Thymus (tissue), 11 donors: ENCODE data around the gene AFF4. TPM values are rescaled to one million over a fixed set of nuclear protein-coding genes. Genes with fewer than 3 reads are reported as not detected.

Source experiments
- DNase-seq, 9 donors: peaks; one replicate each; pipeline ENCODE4 v3.0.0-alpha.2; 2013; ENCODE audit warnings: low spot score in 9 of 9, low read depth in 6 of 9, missing footprints in 1 of 9
- H3K27ac ChIP-seq, 2 donors: one replicate each; pipeline ENCODE4 v1.5.1; 2013; ENCODE audit warnings: control low read depth in 1 of 2, low read depth in 1 of 2, low read length in 1 of 2, mild to moderate bottlenecking in 1 of 2, moderate library complexity in 1 of 2
- H3K27me3 ChIP-seq, 2 donors: one replicate each; pipeline ENCODE4 v1.5.1; 2013; ENCODE audit warnings: low read length in 1 of 2; ENCODE audit not compliant: control insufficient read depth in 2 of 2, insufficient read depth in 1 of 2
- H3K36me3 ChIP-seq, 2 donors: one replicate each; pipeline ENCODE4 v1.5.1; 2013; ENCODE audit warnings: low read length in 1 of 2, mild to moderate bottlenecking in 1 of 2, moderate library complexity in 1 of 2; ENCODE audit not compliant: control insufficient read depth in 2 of 2, insufficient read depth in 2 of 2
- H3K4me1 ChIP-seq, 2 donors: one replicate each; pipeline ENCODE4 v1.5.1; 2013; ENCODE audit warnings: low read length in 2 of 2; ENCODE audit not compliant: control insufficient read depth in 2 of 2, insufficient read depth in 2 of 2
- H3K4me3 ChIP-seq, 2 donors: one replicate each; pipeline ENCODE4 v1.5.1; 2013; ENCODE audit warnings: low read length in 2 of 2, control low read depth in 1 of 2, mild to moderate bottlenecking in 1 of 2
- H3K9me3 ChIP-seq, 2 donors: one replicate each; pipeline ENCODE4 v1.5.1; 2013; ENCODE audit warnings: low read length in 1 of 2, mild to moderate bottlenecking in 1 of 2; ENCODE audit not compliant: control insufficient read depth in 2 of 2, insufficient read depth in 1 of 2
- WGBS: extraction: QIAGEN DNeasy Blood & Tissue Kit; methylation state at CpG from one replicate; pipeline ENCODE4 v1.1.7; 2013; 5-methylcytosine and 5-hydroxymethylcytosine counted together
- polyA plus RNA-seq: library from polyadenylated mRNA; stranded (reverse); fragments of 200-250 nt; gene quantifications from one replicate; pipeline ENCODE4 v1.2.3, GENCODE V29; 2013
- total RNA-seq: library from RNA; stranded (reverse); fragments of 120-200 nt; gene quantifications from one replicate; pipeline ENCODE4 v1.2.4, GENCODE V29; 2013
- donor health status: healthy.

The AFF4 gene
- total and polyA plus RNA-seq, 2 donors: 14.7 to 15.6 TPM

DNA sequence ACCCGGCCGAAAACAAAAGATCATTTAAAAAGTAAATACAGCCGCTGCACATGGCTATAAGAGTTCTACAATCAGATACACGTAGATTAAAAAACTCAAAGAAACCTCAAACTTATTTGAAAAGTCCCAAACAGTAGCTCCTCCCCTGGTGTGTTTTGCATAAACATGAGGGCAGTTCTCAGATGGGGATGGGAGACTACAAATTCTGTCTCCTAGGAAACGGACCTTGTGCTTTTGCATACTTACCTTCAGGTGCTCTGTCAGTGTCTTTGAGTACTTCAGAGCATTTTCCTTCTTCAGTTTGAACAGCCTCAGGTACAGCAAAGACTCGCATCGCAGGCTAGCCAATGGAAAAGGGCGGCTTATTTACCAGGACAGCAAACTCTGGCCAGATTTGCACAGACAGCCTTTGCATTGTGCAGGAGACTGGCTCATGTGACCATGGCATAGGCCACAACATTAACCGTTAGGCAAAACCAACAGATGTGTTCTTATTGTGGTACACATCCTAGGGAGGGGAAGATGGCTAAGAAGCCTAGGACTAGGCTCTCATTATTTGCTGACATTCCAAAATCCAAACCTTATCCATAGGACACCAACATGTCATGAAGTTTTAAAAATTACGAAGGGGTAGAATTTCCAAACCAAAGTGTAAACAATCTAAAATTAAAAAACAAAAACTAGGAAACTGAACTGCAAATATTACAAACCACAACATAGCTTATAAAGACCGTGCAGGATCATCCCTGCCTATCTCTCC lies 77.2 kb downstream of the AFF4 start:
- H3K36me3 ChIP-seq: peaks cover 31 to 59% of the 10 kb centered on the region in 2 donors
- H3K4me1 ChIP-seq: no peaks in the 10 kb centered on the region
- H3K27me3 ChIP-seq: no peaks in the 10 kb centered on the region
- H3K4me3 ChIP-seq: no peak overlapping the region
- 97% methylated on average over 11 of the region's 11 CpGs for WGBS
- DNase-seq: no peak
- H3K9me3 ChIP-seq: no peaks in the 10 kb centered on the region
- H3K27ac ChIP-seq: no peak overlapping the region

DNA sequence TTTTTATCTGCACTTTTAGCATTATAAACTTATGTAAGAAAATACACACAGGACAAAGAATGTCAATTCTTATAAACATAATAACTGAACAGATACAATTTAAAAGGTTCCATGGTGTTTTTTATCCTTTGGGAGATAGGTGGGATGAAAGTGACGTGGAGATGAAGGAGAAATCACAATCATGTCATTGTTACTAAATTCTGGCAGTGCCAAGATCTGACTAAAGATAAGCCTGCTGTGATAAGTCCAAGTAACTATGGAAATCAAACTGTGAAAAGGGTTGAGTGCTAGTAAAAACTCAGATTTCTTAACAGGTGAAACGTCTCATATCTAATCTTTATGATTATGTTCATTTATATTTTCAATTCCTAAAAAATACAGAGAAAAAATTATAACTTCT lies 78.9 kb downstream of the AFF4 start:
- Histone ChIP-seq H3K27me3 (no peaks in the 10 kb centered on the region), H3K36me3 (peaks cover 28 to 64% of the 10 kb centered on the region in 2 donors), H3K27ac (no peak overlapping the region), H3K4me1 (no peaks in the 10 kb centered on the region), H3K4me3 (no peak overlapping the region), H3K9me3 (no peaks in the 10 kb centered on the region)
- 97% methylated on average over 2 of the region's 2 CpGs for WGBS
- no peak for DNase-seq

DNA sequence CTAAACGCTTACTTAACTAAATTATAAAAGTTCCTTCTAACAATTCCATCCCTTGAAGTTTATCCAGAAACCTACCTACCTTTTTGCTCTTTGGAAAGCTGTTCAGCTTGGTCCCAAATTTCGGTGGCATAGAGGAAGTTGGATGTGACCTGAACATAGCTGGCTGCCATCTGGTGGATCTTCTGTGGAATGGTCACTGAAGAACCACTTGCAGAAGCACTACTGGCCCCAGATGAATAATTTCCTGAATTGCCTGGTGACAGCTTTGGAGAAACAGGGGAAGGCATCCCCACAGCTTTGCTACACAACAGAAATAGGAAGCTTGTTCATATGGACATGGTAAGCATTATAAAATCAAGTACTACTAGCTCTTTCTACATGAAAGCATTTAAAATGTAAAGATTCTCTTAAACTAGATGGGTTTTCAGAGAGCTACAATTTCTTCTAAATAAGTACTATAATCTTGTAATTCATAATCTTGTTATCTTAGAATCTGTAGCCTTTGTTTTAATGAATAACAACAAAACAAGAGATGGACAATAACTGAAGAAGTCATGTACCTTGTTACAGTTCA lies 80.1 kb downstream of the AFF4 start:
- no peaks in the 10 kb centered on the region for H3K4me1 ChIP-seq
- H3K4me3 ChIP-seq: no peak overlapping the region
- no peaks in the 10 kb centered on the region for H3K27me3 ChIP-seq
- DNase-seq: peak in 5 of 9 donors; percentile 12 to 46 (median 18)
- H3K9me3 ChIP-seq: no peaks in the 10 kb centered on the region
- 47% methylated on average over 2 of the region's 2 CpGs for WGBS
- H3K36me3 ChIP-seq: peaks cover 25 to 63% of the 10 kb centered on the region in 2 donors
- H3K27ac ChIP-seq: no peak overlapping the region

DNA sequence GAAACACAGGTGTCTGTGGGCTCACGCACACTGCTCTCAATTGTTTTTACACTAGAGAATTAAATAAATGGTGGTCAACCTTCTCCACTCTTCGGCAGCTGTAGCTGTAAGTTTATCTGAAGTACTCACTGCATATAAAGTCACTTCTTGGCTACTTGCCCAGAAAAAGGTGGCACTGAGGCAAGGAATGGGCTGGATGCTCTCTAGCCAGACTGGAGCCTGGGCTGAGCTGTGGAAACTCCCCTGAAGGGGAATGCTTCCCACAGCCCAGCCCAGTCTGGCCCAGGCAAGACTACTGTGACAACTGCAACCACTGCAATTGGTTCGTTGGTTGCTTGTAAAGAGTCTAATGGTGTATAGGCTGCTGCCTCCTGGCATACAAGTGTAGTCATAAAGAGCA lies 85.5 kb downstream of the AFF4 start:
- DNase-seq: peak in 1 of 9 donors; percentile 18
- no peaks in the 10 kb centered on the region for H3K27me3 ChIP-seq
- no peak overlapping the region for H3K27ac ChIP-seq
- peaks cover 22 to 54% of the 10 kb centered on the region in 2 donors for H3K36me3 ChIP-seq
- no peaks in the 10 kb centered on the region for H3K9me3 ChIP-seq
- no peaks in the 10 kb centered on the region for H3K4me1 ChIP-seq
- 92% methylated on average over 3 of the region's 3 CpGs for WGBS
- H3K4me3 ChIP-seq: no peak overlapping the region

DNA sequence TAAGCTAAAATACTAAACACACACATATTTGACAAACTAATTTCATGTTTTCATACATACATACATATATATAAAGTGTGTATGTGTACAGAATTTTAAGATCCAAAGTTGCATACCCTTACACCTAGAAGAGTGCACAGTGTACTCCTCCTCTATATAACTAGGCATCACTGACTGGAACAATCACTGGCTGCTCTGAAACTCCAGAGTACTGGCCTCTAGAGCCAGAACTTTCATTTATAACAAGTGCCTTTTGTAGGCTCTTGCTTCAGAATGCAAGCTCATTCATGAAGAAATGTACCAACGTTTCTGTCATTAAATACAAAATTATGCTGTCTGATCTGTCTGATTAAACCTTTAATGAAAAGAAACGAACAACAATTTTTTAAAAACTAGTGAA lies 86.0 kb downstream of the AFF4 start:
- no peaks in the 10 kb centered on the region for H3K9me3 ChIP-seq
- no peaks in the 10 kb centered on the region for H3K4me1 ChIP-seq
- no peak for DNase-seq
- H3K27me3 ChIP-seq: no peaks in the 10 kb centered on the region
- H3K27ac ChIP-seq: no peak overlapping the region
- 95% methylated on average over 2 of the region's 2 CpGs for WGBS
- H3K36me3 ChIP-seq: peaks cover 22 to 53% of the 10 kb centered on the region in 2 donors
- H3K4me3 ChIP-seq: no peak overlapping the region

DNA sequence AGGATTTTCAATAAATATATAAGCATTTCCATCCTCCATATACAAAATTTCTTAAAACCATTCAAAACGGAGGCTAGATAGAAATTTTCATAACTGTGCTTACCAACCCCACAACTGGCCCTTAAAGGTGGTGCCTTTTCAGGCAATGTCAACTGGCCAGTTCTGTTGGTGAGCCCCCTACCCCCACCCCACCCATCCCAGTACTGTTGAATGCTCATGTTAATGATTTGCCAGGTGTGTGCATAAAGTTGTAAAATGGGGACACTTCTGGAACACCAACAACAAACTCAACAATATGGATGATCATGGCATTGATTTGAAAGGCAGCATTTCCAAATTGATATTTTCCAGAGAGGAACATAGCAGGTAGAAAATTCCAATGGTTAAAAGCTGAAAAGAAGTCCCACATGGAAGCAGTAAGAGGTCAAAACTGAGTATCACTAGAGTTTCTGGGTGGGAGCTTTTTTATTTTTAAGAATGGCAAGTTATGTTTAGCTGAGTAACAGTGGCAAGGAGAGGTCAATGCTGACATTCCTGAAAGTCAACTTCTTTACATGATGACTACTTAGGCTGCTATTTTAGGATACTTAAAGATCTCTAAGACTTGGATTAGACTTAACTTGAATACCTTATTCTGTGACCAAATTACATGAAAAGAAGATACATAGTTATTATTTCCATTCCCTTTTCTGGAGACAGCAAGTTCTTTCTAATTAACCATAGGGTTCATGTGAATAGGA lies 87.2 kb downstream of the AFF4 start:
- H3K27me3 ChIP-seq: no peaks in the 10 kb centered on the region
- no peaks in the 10 kb centered on the region for H3K4me1 ChIP-seq
- peaks cover 20 to 52% of the 10 kb centered on the region in 2 donors for H3K36me3 ChIP-seq

DNA sequence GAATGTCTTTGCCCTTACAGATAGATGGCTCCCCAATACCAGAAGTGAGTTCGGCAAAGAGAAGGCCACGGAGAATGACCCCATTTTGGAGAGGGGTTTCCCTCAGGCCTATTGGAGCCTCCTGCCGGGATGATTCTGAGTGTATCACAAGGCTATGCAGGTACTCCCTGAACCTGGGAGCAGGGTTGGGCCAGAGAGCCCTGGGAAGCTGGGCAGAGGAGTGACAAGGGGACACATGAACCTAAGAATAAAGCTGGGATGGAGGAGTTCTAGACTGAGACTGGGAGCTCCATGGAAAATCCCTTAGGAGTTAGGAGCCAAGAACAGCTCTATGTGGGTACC lies 89.5 kb downstream of the AFF4 start:
- H3K27ac ChIP-seq: no peak overlapping the region
- DNase-seq: no peak
- peaks cover 26 to 53% of the 10 kb centered on the region in 2 donors for H3K36me3 ChIP-seq
- H3K4me1 ChIP-seq: no peaks in the 10 kb centered on the region
- no peak overlapping the region for H3K4me3 ChIP-seq
- whole genome bisulfite sequencing: 99% methylated on average over 3 of the region's 3 CpGs
- no peaks in the 10 kb centered on the region for H3K27me3 ChIP-seq
- no peaks in the 10 kb centered on the region for H3K9me3 ChIP-seq

More for the DNA sequence above, 87.2 kb downstream of the AFF4 start:
- DNase-seq: no peak
- H3K9me3 ChIP-seq: no peaks in the 10 kb centered on the region
- H3K4me3 ChIP-seq: no peak overlapping the region
- 96% methylated on average over 1 of the region's 1 CpG for WGBS
- H3K27ac ChIP-seq: no peak overlapping the region

DNA sequence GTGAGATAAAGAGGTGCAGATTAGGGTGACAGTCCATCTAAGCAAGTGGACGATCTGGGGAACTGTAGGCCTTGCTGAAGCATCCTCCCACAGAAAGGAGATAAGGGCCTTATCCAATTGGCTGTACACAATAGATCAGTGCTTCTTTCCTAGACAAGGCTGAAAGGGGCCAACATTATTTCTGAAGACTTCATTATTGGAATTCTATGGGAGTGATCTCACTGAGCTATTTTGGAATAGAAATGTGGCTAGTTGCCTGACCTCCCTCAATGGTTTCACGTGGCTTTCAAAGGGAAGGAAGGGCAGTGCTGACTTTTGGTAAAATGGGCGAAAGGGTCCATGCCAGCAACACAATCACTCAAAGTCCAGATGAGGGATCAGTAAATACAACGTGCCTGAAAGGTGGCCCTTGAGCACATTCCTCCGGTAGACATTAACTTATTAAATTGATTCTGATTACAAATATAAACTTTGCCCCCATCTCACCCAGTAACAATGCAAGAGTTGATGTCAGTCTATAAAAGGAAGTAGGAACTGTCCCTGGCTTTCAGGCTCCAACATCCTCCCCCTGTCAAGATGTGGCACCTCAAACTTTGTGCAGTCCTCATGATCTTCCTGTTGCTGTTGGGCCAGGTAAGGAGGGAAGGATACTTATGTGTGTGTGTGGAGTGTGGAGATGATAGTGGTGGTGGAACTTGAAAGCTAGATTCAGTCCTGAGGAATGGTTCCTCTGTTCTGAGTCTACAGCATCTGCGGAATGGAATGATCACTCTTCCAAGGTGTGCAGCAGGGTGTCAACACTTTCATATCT lies 90.1 kb downstream of the AFF4 start, which contains the start of gene LEAP2:
TSS of gene LEAP2 (plus strand) at position 550 of the 811 bp plus-strand sequence. CDS start at position 577, 27 bp downstream.
- no peaks in the 10 kb centered on the region for H3K27me3 ChIP-seq
- 91% methylated on average over 6 of the region's 6 CpGs for WGBS
- peaks cover 30 to 54% of the 10 kb centered on the region in 2 donors for H3K36me3 ChIP-seq
- no peak for DNase-seq
- H3K4me1 ChIP-seq: no peaks in the 10 kb centered on the region
- H3K4me3 ChIP-seq: no peak within 1 kb of the TSS
- H3K9me3 ChIP-seq: no peaks in the 10 kb centered on the region
- H3K27ac ChIP-seq: no peak within 1 kb of the TSS
